Endodermal cell (in vitro differentiated cells): Measurements from ENCODE around the gene ELANE. TPM values are rescaled to one million over a fixed set of nuclear protein-coding genes. Genes with fewer than 3 reads are reported as not detected.

ENCODE experiments used
- DNase-seq: peaks from one replicate; pipeline ENCODE4 v3.0.0-alpha.2; 2017
- H3K27ac ChIP-seq: 2 replicates; pipeline ENCODE4 v1.5.1; 2013; ENCODE audit warnings: mild to moderate bottlenecking, low read depth, low read length, moderate library complexity
- H3K27me3 ChIP-seq: 2 replicates; pipeline ENCODE4 v1.6.1; 2013; ENCODE audit warnings: mild to moderate bottlenecking, low read length, moderate library complexity; ENCODE audit not compliant: insufficient read depth, control insufficient read depth, poor library complexity, severe bottlenecking
- H3K36me3 ChIP-seq: 2 replicates; pipeline ENCODE4 v1.7.0; 2013; ENCODE audit warnings: mild to moderate bottlenecking, low read length, moderate library complexity; ENCODE audit not compliant: control insufficient read depth, insufficient read depth
- H3K4me1 ChIP-seq: one replicate; pipeline ENCODE4 v1.7.0; 2013; ENCODE audit warnings: low read length; ENCODE audit not compliant: control insufficient read depth, insufficient read depth
- H3K4me3 ChIP-seq: 2 replicates; pipeline ENCODE4 v1.5.1; 2013; ENCODE audit warnings: mild to moderate bottlenecking, low read length, moderate library complexity
- H3K9ac ChIP-seq: 2 replicates; pipeline ENCODE4 v1.6.1; 2013; ENCODE audit warnings: mild to moderate bottlenecking, low read length, moderate library complexity; ENCODE audit not compliant: poor library complexity, severe bottlenecking; ENCODE audit errors: extremely low read depth
- H3K9me3 ChIP-seq: 2 replicates; pipeline ENCODE4 v1.6.1; 2013; ENCODE audit warnings: mild to moderate bottlenecking, low read length, moderate library complexity; ENCODE audit not compliant: control insufficient read depth
- H3K27ac Mint-ChIP-seq: 2 replicates; pipeline ENCODE4 v1.8.0; 2020; ENCODE audit warnings: mixed read lengths
- H3K27me3 Mint-ChIP-seq: 2 replicates; pipeline ENCODE4 v1.8.0; 2021; ENCODE audit warnings: mild to moderate bottlenecking, mixed read lengths; ENCODE audit not compliant: insufficient read depth
- H3K36me3 Mint-ChIP-seq: 2 replicates; pipeline ENCODE4 v1.8.0; 2020; ENCODE audit warnings: low read depth, mixed read lengths
- H3K4me1 Mint-ChIP-seq: 2 replicates; pipeline ENCODE4 v1.8.0; 2020; ENCODE audit warnings: mixed read lengths
- H3K4me3 Mint-ChIP-seq: 2 replicates; pipeline ENCODE4 v1.8.0; 2020; ENCODE audit warnings: mild to moderate bottlenecking, moderate library complexity, mixed read lengths
- H3K9me3 Mint-ChIP-seq: 2 replicates; pipeline ENCODE4 v1.8.0; 2020; ENCODE audit warnings: mild to moderate bottlenecking, mixed read lengths
- WGBS, 2 experiments: methylation state at CpG; one replicate each; pipeline versions ENCODE4 v1.1.5 to v1.1.7; 2013; ENCODE audit warnings: missing lambda C conversion rate in 2 of 2, mixed read lengths in 1 of 2; ENCODE audit not compliant: insufficient coverage in 1 of 2, insufficient read length in 1 of 2; 5-methylcytosine and 5-hydroxymethylcytosine counted together
- total RNA-seq, 2 donors: library from RNA; stranded (reverse); fragmentation: NEBNext Ultra II Directional in 1 of 2; extraction: Animal tissue kit (Norgen Biotek cat#: 25700) in 1 of 2; gene quantifications; 2 replicates in 1 of 2; 3 replicates in 1 of 2; pipeline ENCODE4 v1.2.1, GENCODE V29; 2021
- TF ChIP-seq, protein P1 (sequence below): fragments of 200-600 bp; sonication (generic); conservative IDR thresholded peaks from 2 replicates; pipeline ENCODE4 v1.5.0; 2021; ENCODE audit warnings: antibody characterized with exemption, mild to moderate bottlenecking

Gene ELANE
- total RNA-seq, 2 donors from 2014 or later: not detected

DNA sequence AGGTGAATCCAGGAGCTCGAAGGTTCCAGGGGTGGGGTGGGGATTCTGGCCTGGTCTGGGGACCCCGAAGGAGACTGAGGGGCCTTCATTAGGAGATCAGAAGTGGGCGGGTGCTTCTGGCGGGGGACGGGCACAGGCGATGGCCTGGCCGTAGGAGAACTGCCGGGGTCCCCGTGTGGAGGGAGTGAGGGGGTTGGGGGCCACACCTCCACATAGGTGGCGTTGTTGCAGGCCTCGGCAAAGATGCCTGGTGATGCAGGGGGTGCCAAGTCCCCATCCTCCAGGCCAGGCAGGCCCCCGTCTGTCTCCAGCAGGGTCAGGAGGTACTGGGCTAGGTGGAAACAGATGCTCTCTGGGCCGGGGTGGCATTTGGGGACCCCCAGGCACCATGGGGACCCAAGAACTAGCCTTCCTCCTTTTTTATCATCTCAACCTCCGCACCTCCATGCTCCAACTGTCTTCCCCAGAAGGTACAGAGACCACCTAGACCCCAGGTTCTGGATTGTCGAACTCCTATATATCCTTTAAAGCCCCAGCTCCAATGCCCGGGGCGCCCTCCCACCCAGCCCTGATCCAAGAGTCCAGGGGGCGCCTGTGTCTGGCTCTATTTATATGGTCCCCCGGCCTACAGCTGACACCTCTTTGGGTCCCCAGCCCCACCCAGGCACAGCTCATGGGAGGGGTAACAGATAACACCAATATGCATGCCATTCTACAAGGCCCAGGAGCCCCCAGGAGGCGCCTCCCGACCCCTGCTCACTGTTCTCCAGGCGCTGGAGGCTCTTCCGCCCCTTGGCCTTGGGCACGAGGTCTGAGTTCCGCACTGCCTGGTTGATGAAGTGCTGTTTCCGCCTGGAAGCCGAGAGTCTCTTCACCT is 49.4 kb downstream of the ELANE start:
- H3K27ac Mint-ChIP-seq: no peak overlapping the region
- H3K27me3 ChIP-seq: no peaks in the 10 kb centered on the region
- no peaks in the 10 kb centered on the region for H3K27me3 Mint-ChIP-seq
- H3K4me1 ChIP-seq: no peaks in the 10 kb centered on the region
- H3K9me3 ChIP-seq: no peaks in the 10 kb centered on the region
- peaks cover 27% of the 10 kb centered on the region for H3K36me3 Mint-ChIP-seq
- no peak overlapping the region for H3K9ac ChIP-seq
- WGBS, 2 experiments: 92 to 94% methylated on average over 18 to 27 of the region's 27 CpGs
- H3K4me3 ChIP-seq: no peak overlapping the region
- no peaks in the 10 kb centered on the region for H3K9me3 Mint-ChIP-seq
- TF ChIP-seq, protein P1, sequence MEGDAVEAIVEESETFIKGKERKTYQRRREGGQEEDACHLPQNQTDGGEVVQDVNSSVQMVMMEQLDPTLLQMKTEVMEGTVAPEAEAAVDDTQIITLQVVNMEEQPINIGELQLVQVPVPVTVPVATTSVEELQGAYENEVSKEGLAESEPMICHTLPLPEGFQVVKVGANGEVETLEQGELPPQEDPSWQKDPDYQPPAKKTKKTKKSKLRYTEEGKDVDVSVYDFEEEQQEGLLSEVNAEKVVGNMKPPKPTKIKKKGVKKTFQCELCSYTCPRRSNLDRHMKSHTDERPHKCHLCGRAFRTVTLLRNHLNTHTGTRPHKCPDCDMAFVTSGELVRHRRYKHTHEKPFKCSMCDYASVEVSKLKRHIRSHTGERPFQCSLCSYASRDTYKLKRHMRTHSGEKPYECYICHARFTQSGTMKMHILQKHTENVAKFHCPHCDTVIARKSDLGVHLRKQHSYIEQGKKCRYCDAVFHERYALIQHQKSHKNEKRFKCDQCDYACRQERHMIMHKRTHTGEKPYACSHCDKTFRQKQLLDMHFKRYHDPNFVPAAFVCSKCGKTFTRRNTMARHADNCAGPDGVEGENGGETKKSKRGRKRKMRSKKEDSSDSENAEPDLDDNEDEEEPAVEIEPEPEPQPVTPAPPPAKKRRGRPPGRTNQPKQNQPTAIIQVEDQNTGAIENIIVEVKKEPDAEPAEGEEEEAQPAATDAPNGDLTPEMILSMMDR: no peak
- no peak overlapping the region for H3K4me3 Mint-ChIP-seq
- H3K4me1 Mint-ChIP-seq: peaks cover 3% of the 10 kb centered on the region
- H3K36me3 ChIP-seq: peaks cover 20% of the 10 kb centered on the region
- no peak for DNase-seq
- H3K27ac ChIP-seq: no peak overlapping the region

DNA sequence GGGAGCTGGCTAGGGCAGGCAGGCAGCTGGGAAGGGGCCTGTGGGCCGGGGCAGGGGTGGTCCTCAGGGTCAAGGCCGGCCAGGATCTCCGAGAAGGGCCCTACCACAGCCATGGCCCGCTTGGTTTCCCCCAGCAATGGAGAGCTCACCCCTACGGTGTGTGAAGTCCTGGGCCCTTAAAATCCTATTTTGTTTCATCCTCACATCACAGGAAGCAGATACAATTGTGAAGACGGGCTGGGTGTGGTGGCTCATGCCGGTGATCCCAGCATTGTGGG is 49.9 kb downstream of the ELANE start:
- Mint-ChIP-seq H3K27ac (no peak overlapping the region), H3K36me3 (peaks cover 23% of the 10 kb centered on the region), H3K4me1 (peaks cover 3% of the 10 kb centered on the region), H3K9me3 (no peaks in the 10 kb centered on the region), H3K27me3 (no peaks in the 10 kb centered on the region), H3K4me3 (no peak overlapping the region)
- H3K27ac ChIP-seq: no peak overlapping the region
- TF ChIP-seq, protein P1: no peak
- no peak overlapping the region for H3K4me3 ChIP-seq
- 88 to 93% methylated on average over 4 to 7 of the region's 7 CpGs for WGBS, 2 experiments
- no peak for DNase-seq
- no peak overlapping the region for H3K9ac ChIP-seq
- H3K9me3 ChIP-seq: no peaks in the 10 kb centered on the region
- H3K36me3 ChIP-seq: peaks cover 19% of the 10 kb centered on the region
- H3K4me1 ChIP-seq: no peaks in the 10 kb centered on the region
- H3K27me3 ChIP-seq: no peaks in the 10 kb centered on the region

DNA sequence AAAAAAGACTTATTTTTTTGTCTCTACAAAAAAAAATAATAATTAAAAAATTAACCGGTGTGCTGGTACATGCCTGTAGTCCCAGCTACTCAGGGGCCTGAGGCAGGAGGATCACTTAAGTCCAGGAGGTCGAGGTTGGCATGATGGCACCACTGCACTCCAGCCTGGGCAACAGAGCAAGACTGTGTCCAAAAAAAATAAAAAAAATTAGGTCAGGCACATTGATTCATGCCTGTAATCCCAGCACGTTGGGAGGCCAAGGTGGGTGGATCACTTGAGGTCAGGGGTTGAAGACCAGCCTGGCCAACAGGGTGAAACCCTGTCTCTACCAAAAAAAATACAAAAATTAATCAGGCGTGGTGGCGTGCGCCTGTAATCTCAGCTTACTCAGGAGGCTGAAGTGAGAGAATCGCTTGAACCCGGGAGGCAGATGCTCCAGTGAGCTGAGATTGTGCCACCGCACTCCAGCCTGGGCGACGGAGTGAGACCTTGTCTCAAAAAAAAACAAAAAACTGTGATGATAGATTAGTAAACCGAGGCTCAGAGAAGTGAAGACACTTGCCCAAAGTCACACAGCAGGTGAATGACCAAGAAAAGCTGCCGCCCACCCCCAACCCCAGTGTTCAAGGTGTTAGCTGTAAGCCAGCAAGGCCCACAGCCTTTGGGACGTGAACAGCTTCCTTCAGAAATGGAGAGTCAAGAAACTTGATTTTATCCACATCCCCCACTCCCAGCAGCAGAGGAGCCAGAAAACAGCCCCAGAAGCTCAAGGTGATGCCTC is 50.5 kb downstream of the ELANE start:
- Mint-ChIP-seq H3K4me1 (peaks cover 3% of the 10 kb centered on the region), H3K36me3 (peaks cover 20% of the 10 kb centered on the region), H3K27ac (peak overlapping the region; percentile 39), H3K4me3 (no peak overlapping the region), H3K9me3 (no peaks in the 10 kb centered on the region), H3K27me3 (no peaks in the 10 kb centered on the region)
- DNase-seq: no peak
- H3K9ac ChIP-seq: no peak overlapping the region
- TF ChIP-seq, protein P1: no peak
- no peak overlapping the region for H3K27ac ChIP-seq
- H3K9me3 ChIP-seq: no peaks in the 10 kb centered on the region
- H3K4me1 ChIP-seq: no peaks in the 10 kb centered on the region
- H3K4me3 ChIP-seq: no peak overlapping the region
- 92 to 96% methylated on average over 12 to 14 of the region's 14 CpGs for WGBS, 2 experiments
- no peaks in the 10 kb centered on the region for H3K27me3 ChIP-seq
- peaks cover 12% of the 10 kb centered on the region for H3K36me3 ChIP-seq
